OCI-LY3 (cell line): ENCODE measurements around the gene CWF19L2.

Experiments used
- H2AFZ ChIP-seq: fragments of 200-600, 300-600 bp; shearing (Covaris generic); 2 replicates; pipeline ENCODE4 v1.6.0; 2014; ENCODE audit warnings: antibody characterized with exemption, low read depth, low read length
- H3K27ac ChIP-seq: fragments of 200-600, 300-600 bp; sonication (generic); 2 replicates; pipeline ENCODE4 v1.5.1; 2014; ENCODE audit warnings: mild to moderate bottlenecking, low read length, moderate library complexity, mixed read lengths
- H3K27me3 ChIP-seq: fragments of 200-600, 300-600 bp; sonication (generic); 2 replicates; pipeline ENCODE4 v1.6.1; 2014; ENCODE audit warnings: low read depth, low read length, mixed read lengths
- H3K36me3 ChIP-seq: fragments of 200-600, 300-600 bp; sonication (generic); replicated peaks from 2 replicates; pipeline ENCODE3; 2014; ENCODE audit warnings: low read depth, low read length, mixed read lengths
- H3K4me1 ChIP-seq: fragments of 300-600, 200-600 bp; sonication (generic); 2 replicates; pipeline ENCODE4 v1.6.1; 2014; ENCODE audit warnings: low read length, mixed read lengths
- H3K4me2 ChIP-seq: fragments of 200-600, 300-600 bp; sonication (generic); 2 replicates; pipeline ENCODE4 v1.6.1; 2014; ENCODE audit warnings: low read length, mixed read lengths
- H3K4me3 ChIP-seq: fragments of 300-600, 200-600 bp; sonication (generic); 2 replicates; pipeline ENCODE4 v1.5.1; 2014; ENCODE audit warnings: antibody characterized with exemption, mild to moderate bottlenecking, low read length, moderate library complexity
- H3K79me2 ChIP-seq: fragments of 300-600, 200-600 bp; shearing (Covaris generic); 2 replicates; pipeline ENCODE4 v1.6.1; 2014; ENCODE audit warnings: mild to moderate bottlenecking, low read length, mixed read lengths
- H3K9ac ChIP-seq: fragments of 300-600, 200-600 bp; shearing (Covaris generic); 2 replicates; pipeline ENCODE4 v1.6.0; 2014; ENCODE audit warnings: mild to moderate bottlenecking, low read length, moderate library complexity
- H3K9me3 ChIP-seq: fragments of 200-600, 300-600 bp; shearing (Covaris generic); 2 replicates; pipeline ENCODE4 v1.6.1; 2014; ENCODE audit warnings: low read length, mixed read lengths; ENCODE audit not compliant: insufficient read depth
- H4K20me1 ChIP-seq: fragments of 200-600, 300-600 bp; sonication (generic); 2 replicates; pipeline ENCODE4 v1.6.1; 2016; ENCODE audit warnings: low read length, mixed read lengths; ENCODE audit not compliant: insufficient read depth
- EZH2phosphoT487 ChIP-seq: fragments of 200-600 bp; shearing (Covaris generic); IDR thresholded peaks from 2 replicates; pipeline ENCODE4 v1.6.1; 2018; ENCODE audit warnings: antibody characterized with exemption, mixed run types, low read depth
- TF ChIP-seq, protein P1 (sequence below): fragments of 200-600, 300-600 bp; sonication (generic); IDR thresholded peaks from 2 replicates; pipeline ENCODE4 v1.5.1; 2014; ENCODE audit warnings: antibody characterized with exemption, low read length, low read depth

The CWF19L2 gene

DNA sequence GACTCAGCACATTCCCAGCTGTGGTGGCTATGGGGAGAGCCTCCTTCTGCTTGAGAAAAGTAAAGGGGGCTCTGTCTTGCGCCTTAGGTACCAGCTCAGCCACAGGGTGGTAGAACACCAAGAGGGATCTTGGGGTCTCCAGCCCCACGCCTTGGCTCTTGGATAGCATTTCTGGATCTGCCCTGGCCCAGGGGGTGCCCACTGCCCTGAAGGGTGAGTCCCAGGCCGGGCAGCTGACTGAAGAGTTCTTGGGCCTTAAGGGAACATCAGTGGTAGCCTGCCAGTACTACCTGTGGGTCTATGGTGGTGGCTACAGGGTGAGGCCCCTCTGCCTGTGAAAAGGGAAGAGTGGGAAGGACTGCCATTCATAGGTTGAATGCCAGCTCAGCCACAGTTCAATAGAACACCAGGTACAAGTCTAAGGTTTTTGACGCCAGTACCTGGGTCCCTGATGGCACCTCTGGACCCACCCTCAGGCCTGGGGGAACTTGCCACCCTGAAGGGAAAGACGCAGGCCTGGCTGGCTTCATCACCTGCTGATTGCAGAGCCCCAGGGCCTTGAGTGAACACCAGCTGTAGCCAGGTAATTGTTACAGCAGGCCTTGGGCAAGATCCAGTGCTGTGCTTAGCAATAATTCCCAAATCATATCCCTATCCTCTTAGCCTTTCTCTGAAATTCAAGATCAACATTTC lies 3.9 kb downstream of the CWF19L2 start:
- Histone ChIP-seq H3K9ac (no peak overlapping the region), H3K4me3 (no peak overlapping the region), H3K27ac (no peak overlapping the region), H3K9me3 (no peaks in the 10 kb centered on the region), H2AFZ (no peak overlapping the region), H3K36me3 (no peaks in the 10 kb centered on the region), H3K4me1 (peaks cover 7% of the 10 kb centered on the region), H3K4me2 (no peak overlapping the region), H3K27me3 (no peaks in the 10 kb centered on the region), H3K79me2 (peaks cover 25% of the 10 kb centered on the region), H4K20me1 (no peaks in the 10 kb centered on the region)
- TF ChIP-seq EZH2phosphoT487, result no peak
- TF ChIP-seq, protein P1, sequence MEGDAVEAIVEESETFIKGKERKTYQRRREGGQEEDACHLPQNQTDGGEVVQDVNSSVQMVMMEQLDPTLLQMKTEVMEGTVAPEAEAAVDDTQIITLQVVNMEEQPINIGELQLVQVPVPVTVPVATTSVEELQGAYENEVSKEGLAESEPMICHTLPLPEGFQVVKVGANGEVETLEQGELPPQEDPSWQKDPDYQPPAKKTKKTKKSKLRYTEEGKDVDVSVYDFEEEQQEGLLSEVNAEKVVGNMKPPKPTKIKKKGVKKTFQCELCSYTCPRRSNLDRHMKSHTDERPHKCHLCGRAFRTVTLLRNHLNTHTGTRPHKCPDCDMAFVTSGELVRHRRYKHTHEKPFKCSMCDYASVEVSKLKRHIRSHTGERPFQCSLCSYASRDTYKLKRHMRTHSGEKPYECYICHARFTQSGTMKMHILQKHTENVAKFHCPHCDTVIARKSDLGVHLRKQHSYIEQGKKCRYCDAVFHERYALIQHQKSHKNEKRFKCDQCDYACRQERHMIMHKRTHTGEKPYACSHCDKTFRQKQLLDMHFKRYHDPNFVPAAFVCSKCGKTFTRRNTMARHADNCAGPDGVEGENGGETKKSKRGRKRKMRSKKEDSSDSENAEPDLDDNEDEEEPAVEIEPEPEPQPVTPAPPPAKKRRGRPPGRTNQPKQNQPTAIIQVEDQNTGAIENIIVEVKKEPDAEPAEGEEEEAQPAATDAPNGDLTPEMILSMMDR, result no peak

DNA sequence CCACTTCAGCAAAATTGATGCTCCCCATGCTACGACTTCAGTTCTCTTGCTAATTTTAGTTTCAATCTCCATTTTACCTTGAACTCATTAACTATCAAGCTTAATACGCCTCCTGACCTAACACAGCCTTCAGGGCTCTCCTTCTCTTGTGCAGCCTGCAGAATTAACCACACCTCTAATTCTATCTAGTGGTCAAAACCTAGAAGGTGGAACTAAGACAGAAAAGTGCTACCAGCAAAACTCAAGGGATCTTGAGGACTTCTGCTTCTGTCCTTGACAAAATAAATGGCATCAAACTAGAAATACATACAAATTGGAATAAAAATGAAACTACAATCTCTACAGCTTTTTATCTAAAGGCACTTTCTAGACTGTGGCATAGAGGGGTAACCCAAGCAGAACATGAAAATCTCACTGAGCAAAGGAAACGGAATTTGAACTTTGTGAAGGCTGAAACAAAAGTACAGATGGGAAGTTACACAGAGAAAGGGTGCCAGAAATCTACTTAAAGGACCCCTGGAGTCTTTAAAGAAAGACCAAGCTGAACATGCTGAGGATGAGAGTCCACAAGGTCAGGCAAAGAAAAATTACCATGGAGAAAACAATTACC lies 10.7 kb downstream of the CWF19L2 start:
- Histone ChIP-seq H3K27ac (no peak overlapping the region), H3K4me3 (no peak overlapping the region), H3K4me1 (no peaks in the 10 kb centered on the region), H3K9me3 (no peaks in the 10 kb centered on the region), H3K79me2 (peaks cover 12% of the 10 kb centered on the region), H3K4me2 (no peak overlapping the region), H3K9ac (no peak overlapping the region), H3K27me3 (no peaks in the 10 kb centered on the region), H2AFZ (no peak overlapping the region), H3K36me3 (no peaks in the 10 kb centered on the region), H4K20me1 (no peaks in the 10 kb centered on the region)
- TF ChIP-seq EZH2phosphoT487, result no peak
- TF ChIP-seq, protein P1, result no peak

DNA sequence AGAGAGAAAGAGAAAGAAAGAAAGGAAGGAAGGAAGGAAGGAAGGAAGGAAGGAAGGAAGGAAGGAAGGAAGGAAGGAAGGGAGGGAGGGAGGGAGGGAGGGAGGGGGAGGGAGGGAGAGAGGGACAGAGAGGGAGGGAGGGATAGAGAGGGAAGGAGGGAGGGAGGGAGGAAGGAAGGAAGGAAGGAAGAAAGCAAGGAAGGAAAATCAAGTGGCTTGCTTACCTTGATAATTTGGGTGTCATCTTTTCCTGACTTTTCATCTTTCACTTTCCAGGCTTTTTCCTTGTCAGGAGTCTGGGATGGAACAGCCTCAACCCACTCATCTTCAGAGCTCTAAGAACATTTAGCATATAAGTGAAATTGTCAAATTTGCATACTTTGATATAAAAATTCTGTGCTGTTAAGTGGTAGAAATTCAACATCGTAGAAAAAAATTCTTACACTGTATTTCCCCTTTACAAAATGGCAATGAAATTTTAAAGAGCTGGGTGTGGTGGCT lies 14.9 kb downstream of the CWF19L2 start:
- H3K4me3 ChIP-seq, result no peak overlapping the region
- no peaks in the 10 kb centered on the region for H3K27me3 ChIP-seq
- TF ChIP-seq EZH2phosphoT487, result no peak
- TF ChIP-seq, protein P1, result no peak
- H3K79me2 ChIP-seq, result peaks cover 3% of the 10 kb centered on the region; the same call in 1 of the 2 replicates
- no peaks in the 10 kb centered on the region for H4K20me1 ChIP-seq
- H3K4me1 ChIP-seq, result no peaks in the 10 kb centered on the region
- H3K9me3 ChIP-seq, result no peaks in the 10 kb centered on the region
- no peak overlapping the region for H3K9ac ChIP-seq
- no peak overlapping the region for H2AFZ ChIP-seq
- H3K36me3 ChIP-seq, result no peaks in the 10 kb centered on the region
- no peak overlapping the region for H3K27ac ChIP-seq
- no peak overlapping the region for H3K4me2 ChIP-seq

DNA sequence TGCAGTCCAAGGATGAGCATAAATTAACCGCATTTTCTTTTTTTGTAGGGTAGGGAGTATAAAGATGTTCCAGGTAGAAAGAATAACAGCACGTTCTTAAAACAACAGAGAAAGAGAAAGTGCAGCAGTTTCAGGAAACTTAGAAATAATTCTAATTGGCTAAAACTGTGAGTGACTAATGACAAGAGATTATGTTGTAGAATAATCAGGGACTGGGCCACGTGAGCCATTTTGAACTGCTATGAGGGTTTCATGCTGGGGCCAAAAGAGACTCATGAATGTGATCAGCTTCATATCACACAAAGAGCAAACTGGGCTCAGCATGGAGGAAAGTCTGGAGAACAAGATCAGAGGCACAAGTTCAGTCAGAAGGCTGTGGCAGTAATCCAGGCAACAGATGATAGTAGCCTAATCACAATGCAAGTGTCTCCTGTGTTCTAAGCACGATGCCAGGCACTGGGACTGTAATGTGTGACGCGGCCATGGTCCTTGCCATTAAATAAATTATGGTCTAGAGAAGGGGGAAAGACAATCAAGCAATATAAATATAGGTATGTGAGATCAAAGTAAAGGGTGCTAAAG lies 17.9 kb downstream of the CWF19L2 start:
- no peaks in the 10 kb centered on the region for H4K20me1 ChIP-seq
- H3K9me3 ChIP-seq, result no peaks in the 10 kb centered on the region
- no peaks in the 10 kb centered on the region for H3K79me2 ChIP-seq
- H3K4me3 ChIP-seq, result no peak overlapping the region
- no peak overlapping the region for H2AFZ ChIP-seq
- no peak overlapping the region for H3K4me2 ChIP-seq
- H3K9ac ChIP-seq, result no peak overlapping the region
- H3K36me3 ChIP-seq, result no peaks in the 10 kb centered on the region
- no peaks in the 10 kb centered on the region for H3K4me1 ChIP-seq
- H3K27me3 ChIP-seq, result no peaks in the 10 kb centered on the region
- H3K27ac ChIP-seq, result no peak overlapping the region
- TF ChIP-seq EZH2phosphoT487, result no peak
- TF ChIP-seq, protein P1, result no peak
